Activated naive CD8-positive, alpha-beta T cell treated with anti-CD3 and anti-CD28 coated beads, Interleukin-2, amount 10 ng/mL, durations not matched to agents 7 days and 5 days (primary cell): Measurements from ENCODE around the gene PTPN3. TPM values are rescaled to one million over a fixed set of nuclear protein-coding genes. Genes with fewer than 3 reads are reported as not detected.

ENCODE experiments used
- ATAC-seq: fragments of 150-1000 bp; cut with Tn5 transposase; one replicate; pipeline ENCODE4 v1.10.0; 2021; ENCODE audit warnings: low read depth, moderate library complexity
- POLR2A ChIA-PET: fragments of 350-600 bp; sonication (Branson Sonifier 250); formaldehyde crosslinking; loops from one replicate; lab custom pipeline; 2021; ENCODE audit warnings: antibody characterized with exemption; lab: Charles Lee
- DNase-seq: peaks from one replicate; pipeline ENCODE4 v3.0.0; 2021
- H3K27ac Mint-ChIP-seq: one replicate; pipeline ENCODE4 v1.8.0; 2022; ENCODE audit warnings: mild to moderate bottlenecking, mixed read lengths
- H3K27me3 Mint-ChIP-seq: one replicate; pipeline ENCODE4 v1.8.0; 2022; ENCODE audit warnings: mild to moderate bottlenecking, moderate library complexity, mixed read lengths
- H3K36me3 Mint-ChIP-seq: one replicate; pipeline ENCODE4 v1.8.0; 2021; ENCODE audit warnings: mild to moderate bottlenecking, mixed read lengths
- H3K4me1 Mint-ChIP-seq: one replicate; pipeline ENCODE4 v1.8.0; 2021; ENCODE audit warnings: mixed read lengths
- H3K4me3 Mint-ChIP-seq: one replicate; pipeline ENCODE4 v1.8.0; 2022; ENCODE audit warnings: mild to moderate bottlenecking, moderate library complexity, mixed read lengths
- H3K9me3 Mint-ChIP-seq: one replicate; pipeline ENCODE4 v1.8.0; 2021; ENCODE audit warnings: mixed read lengths
- total RNA-seq, 2 experiments: library from RNA; stranded (reverse); gene quantifications; one replicate each; pipeline ENCODE4 v1.2.3, GENCODE V29; 2021

PTPN3 gene
- total RNA-seq, 2 experiments from 2014 or later = not detected

DNA sequence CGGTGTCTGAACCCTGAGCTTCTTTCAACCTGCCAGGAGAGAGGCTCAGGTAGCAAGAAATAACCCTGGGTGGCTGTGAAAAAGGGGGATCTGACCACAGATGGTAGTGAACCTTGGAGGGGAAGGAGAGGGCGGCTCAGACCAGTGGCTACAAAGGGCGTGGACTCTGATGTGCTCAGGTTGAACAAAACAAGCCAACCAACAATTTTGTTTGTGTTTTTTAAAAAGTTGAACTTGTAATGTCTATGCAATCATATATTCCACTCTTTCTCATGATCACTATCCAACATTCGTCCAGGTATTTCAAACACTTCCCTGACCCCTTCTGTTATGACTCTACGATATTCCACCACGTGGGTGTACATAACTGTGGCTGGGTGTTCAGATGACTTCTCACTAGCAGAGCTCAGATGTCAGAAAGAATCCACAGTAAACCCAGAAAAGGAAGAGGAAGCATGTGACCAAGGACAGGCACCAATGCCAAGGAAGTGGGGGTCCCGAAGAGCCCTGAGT is 20.0 kb downstream of the PTPN3 start:
- ATAC-seq (no peak), DNase-seq (no peak)
- Mint-ChIP-seq H3K36me3 (no peaks in the 10 kb centered on the region), H3K27me3 (peaks cover 41% of the 10 kb centered on the region), H3K9me3 (no peaks in the 10 kb centered on the region), H3K4me1 (peaks cover 2% of the 10 kb centered on the region), H3K4me3 (no peak overlapping the region), H3K27ac (no peak overlapping the region)
- POLR2A ChIA-PET = no interaction called here

DNA sequence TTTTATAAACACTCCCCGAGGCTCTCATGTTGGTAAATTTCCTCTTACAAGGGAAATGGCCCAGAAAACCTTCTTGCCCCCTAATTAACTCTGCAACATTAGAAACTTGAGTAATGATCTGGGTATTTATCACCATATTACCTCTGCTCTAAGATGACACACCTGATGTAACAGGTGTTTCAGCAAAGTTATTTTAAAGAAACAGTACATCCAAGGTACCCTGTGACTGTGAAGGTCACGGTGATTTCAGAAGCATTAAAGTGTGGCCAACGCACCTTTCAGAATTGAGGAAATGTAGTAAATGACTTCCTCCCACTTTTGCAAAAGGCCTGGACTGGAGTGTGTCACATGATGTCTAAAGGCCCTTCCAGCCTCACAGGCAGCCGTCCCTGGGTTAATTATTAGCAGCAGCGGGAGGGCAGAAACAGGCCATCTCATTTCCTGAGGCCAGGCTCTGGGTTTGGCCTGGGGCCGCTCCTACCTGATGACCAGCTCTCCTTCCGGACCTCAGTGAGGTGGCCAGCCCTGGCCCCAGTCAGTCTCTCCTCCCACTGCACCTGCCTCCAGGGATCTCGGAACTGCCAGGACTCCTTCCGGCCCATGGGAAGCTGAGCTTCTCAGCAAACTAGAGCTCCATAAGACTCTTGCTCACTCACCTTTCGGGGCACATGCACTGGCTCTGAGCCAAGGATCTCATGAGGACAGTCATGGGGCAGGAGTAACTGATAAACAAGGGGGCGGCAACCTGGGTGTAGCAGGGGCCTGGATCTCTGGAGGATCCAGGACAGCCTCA is 20.7 kb downstream of the PTPN3 start:
- DNase-seq (no peak), ATAC-seq (no peak)
- peaks cover 2% of the 10 kb centered on the region for H3K4me1 Mint-ChIP-seq
- H3K4me3 Mint-ChIP-seq = no peak overlapping the region
- no peak overlapping the region for H3K27ac Mint-ChIP-seq
- no peaks in the 10 kb centered on the region for H3K9me3 Mint-ChIP-seq
- POLR2A ChIA-PET = no interaction called here
- H3K36me3 Mint-ChIP-seq = no peaks in the 10 kb centered on the region
- H3K27me3 Mint-ChIP-seq = peaks cover 43% of the 10 kb centered on the region

- peaks cover 2% of the 10 kb centered on the region for H3K4me1 Mint-ChIP-seq
- H3K4me3 Mint-ChIP-seq = no peak overlapping the region
- POLR2A ChIA-PET = no interaction called here
- H3K27me3 Mint-ChIP-seq = peaks cover 47% of the 10 kb centered on the region
- no peak overlapping the region for H3K27ac Mint-ChIP-seq
- H3K9me3 Mint-ChIP-seq = no peaks in the 10 kb centered on the region
- ATAC-seq (no peak), DNase-seq (no peak)
- no peaks in the 10 kb centered on the region for H3K36me3 Mint-ChIP-seq
These were observed 21.4 kb downstream of the PTPN3 start for GRCh38 chr9:109476642-109477257.

DNA sequence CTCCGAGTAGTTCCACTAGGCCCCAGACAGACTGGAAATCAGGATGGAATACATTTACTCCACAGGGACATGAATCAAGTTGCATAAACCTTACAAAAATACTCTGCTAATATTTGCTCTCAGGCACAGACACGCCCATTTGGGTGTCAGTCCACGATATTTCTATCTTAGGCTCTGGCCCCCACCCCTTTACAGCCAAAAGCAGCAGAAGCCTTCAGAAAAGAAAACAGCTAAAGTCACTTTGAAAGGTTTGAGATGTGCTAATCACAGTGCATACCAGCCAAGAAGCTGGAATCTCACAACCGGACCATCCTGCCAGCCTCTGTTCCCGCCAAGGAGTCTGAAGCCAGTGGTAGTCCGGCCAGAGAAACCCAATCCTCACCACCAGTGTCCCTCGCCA is 22.6 kb downstream of the PTPN3 start:
- H3K36me3 Mint-ChIP-seq = no peaks in the 10 kb centered on the region
- H3K4me3 Mint-ChIP-seq = no peak overlapping the region
- DNase-seq (no peak), ATAC-seq (no peak)
- peaks cover 2% of the 10 kb centered on the region for H3K4me1 Mint-ChIP-seq
- no peaks in the 10 kb centered on the region for H3K9me3 Mint-ChIP-seq
- H3K27ac Mint-ChIP-seq = no peak overlapping the region
- POLR2A ChIA-PET = no interaction called here
- peaks cover 51% of the 10 kb centered on the region for H3K27me3 Mint-ChIP-seq

- Mint-ChIP-seq H3K4me1 (peaks cover 2% of the 10 kb centered on the region), H3K27ac (no peak overlapping the region), H3K9me3 (no peaks in the 10 kb centered on the region), H3K4me3 (no peak overlapping the region), H3K27me3 (peaks cover 47% of the 10 kb centered on the region), H3K36me3 (no peaks in the 10 kb centered on the region)
- POLR2A ChIA-PET = no interaction called here
- no peak for ATAC-seq
- no peak for DNase-seq
These were observed 23.2 kb downstream of the PTPN3 start for GRCh38 chr9:109474944-109475343.

DNA sequence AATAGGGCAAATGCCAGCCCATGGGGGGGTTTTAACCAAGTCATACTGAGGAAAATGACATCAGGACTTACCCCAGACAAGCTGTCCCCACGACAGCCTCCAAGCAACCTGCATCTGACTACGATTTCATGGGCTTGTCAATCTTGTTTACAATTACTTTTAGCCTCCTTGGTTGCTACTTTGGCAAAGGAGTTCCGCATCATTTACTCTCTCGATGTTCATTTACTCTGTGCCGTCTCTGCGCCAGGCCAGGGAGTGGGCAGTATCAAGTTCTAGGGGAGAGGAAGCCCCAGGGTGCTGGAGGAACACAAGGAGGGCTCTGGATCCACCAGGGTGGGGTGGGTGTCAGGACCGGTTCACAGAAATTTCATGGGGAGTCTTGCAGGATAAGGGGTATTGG is 23.9 kb downstream of the PTPN3 start:
- no peak for ATAC-seq
- H3K9me3 Mint-ChIP-seq = no peaks in the 10 kb centered on the region
- H3K36me3 Mint-ChIP-seq = no peaks in the 10 kb centered on the region
- peaks cover 43% of the 10 kb centered on the region for H3K27me3 Mint-ChIP-seq
- no peak overlapping the region for H3K4me3 Mint-ChIP-seq
- no peak overlapping the region for H3K27ac Mint-ChIP-seq
- DNase-seq = no peak
- peaks cover 2% of the 10 kb centered on the region for H3K4me1 Mint-ChIP-seq
- POLR2A ChIA-PET = no interaction called here

DNA sequence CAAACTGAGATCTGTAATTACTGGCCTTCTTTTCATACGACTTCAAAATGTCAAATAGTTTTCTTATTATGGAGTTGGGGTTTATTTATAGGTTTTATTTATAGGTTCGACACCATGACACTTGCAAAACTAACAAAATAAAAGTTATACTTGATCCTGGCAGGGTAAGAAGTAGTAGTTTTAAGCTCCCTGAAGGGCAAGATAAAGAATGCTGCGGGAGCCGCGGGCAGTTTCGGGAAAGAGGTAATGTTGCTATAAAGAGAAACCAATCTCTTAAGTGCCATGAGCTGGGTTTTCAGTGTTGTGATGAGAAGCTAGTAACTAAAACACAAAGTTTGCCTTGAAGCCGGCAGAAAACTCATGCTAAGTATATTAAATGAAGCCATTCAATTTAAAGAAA is 24.8 kb downstream of the PTPN3 start:
- Mint-ChIP-seq H3K36me3 (no peaks in the 10 kb centered on the region), H3K27me3 (peaks cover 41% of the 10 kb centered on the region), H3K4me3 (no peak overlapping the region), H3K4me1 (peaks cover 2% of the 10 kb centered on the region), H3K27ac (no peak overlapping the region), H3K9me3 (no peaks in the 10 kb centered on the region)
- ATAC-seq (no peak), DNase-seq (no peak)
- POLR2A ChIA-PET = no interaction called here

DNA sequence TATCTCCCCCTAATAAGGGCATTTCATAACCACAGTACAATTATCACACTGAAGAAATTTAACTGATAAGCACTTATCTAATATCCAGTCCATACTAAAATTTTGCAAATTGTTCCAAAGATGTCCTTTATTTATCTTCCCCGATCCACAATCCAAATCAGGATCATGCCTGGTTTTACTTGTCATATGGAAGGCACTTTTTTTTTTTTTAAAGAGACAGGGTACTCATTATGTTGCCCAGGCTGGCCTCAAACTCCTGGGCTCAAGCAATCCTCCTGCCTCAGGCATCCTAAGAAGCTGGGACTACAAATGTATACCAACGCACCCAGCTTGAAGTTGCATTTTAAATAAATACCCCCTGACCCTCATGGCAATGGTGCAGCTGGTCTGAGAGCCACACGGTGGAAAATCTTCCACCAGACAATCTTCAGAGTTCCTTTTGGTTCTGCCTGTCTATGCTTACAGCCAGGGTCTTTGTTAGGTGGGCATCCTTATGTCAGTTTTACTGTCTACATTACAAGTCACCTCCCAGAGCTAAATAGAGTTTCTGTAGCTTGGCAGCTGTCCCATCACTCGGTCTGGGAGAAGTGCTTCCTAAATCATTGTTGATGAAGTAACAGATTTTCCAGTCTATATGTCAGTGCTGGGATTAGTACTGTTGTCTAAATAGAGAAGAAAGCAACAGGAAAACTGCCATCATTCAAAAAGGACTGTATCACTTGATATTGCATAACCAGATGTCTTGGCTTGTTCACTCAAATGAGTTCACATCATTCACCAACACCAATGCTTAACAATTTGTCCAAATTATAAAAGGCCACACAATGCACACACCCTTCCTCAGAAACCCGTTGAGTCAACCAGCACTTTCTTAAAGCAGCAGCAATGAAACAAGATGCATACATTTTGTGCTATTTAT is 26.4 kb downstream of the PTPN3 start:
- H3K27ac Mint-ChIP-seq = no peak overlapping the region
- H3K36me3 Mint-ChIP-seq = no peaks in the 10 kb centered on the region
- no peaks in the 10 kb centered on the region for H3K9me3 Mint-ChIP-seq
- POLR2A ChIA-PET = no interaction called here
- DNase-seq (no peak), ATAC-seq (no peak)
- H3K4me1 Mint-ChIP-seq = peaks cover 9% of the 10 kb centered on the region
- H3K4me3 Mint-ChIP-seq = no peak overlapping the region
- peaks cover 30% of the 10 kb centered on the region for H3K27me3 Mint-ChIP-seq

- H3K27ac Mint-ChIP-seq = no peak overlapping the region
- DNase-seq (peak; percentile 60), ATAC-seq (peak; percentile 86)
- POLR2A ChIA-PET = no interaction called here
- H3K4me3 Mint-ChIP-seq = no peak overlapping the region
- no peaks in the 10 kb centered on the region for H3K9me3 Mint-ChIP-seq
- peaks cover 34% of the 10 kb centered on the region for H3K27me3 Mint-ChIP-seq
- H3K36me3 Mint-ChIP-seq = no peaks in the 10 kb centered on the region
- H3K4me1 Mint-ChIP-seq = peaks cover 13% of the 10 kb centered on the region
These were observed 28.3 kb downstream of the PTPN3 start for GRCh38 chr9:109469646-109470358.

- Mint-ChIP-seq H3K36me3 (no peaks in the 10 kb centered on the region), H3K27me3 (peaks cover 28% of the 10 kb centered on the region), H3K9me3 (no peaks in the 10 kb centered on the region), H3K4me3 (no peak overlapping the region), H3K27ac (no peak overlapping the region), H3K4me1 (peaks cover 16% of the 10 kb centered on the region)
- DNase-seq (no peak), ATAC-seq (no peak)
- POLR2A ChIA-PET = no interaction called here
These were observed 29.2 kb downstream of the PTPN3 start for GRCh38 chr9:109468927-109469326.

DNA sequence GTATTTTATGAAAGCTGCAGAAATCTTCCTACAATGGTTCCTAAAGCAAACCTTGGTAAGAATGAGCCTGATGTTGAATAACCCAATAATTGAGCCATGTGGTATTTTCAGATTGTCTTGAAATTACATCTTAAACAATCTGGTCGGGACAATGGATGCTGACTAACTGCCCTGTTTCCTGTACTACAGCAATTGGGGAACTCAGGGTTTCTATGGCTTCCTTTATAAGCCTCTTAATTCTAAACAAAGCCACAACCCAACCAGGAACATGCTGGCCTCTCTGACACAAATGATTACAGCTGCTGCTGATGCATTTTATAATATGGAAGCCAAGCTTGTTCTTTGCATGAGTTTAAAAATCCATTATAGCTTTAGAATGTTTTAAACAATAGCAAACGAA is 30.2 kb downstream of the PTPN3 start:
- Mint-ChIP-seq H3K4me1 (peaks cover 17% of the 10 kb centered on the region), H3K27ac (no peak overlapping the region), H3K27me3 (peaks cover 18% of the 10 kb centered on the region), H3K36me3 (no peaks in the 10 kb centered on the region), H3K4me3 (no peak overlapping the region), H3K9me3 (no peaks in the 10 kb centered on the region)
- ATAC-seq (peak; percentile 78), DNase-seq (no peak)
- POLR2A ChIA-PET = interaction anchor here (0.6 kb wide), 1 partner anchor 1373 kb away, joined by 3 read pairs; no protein-coding TSS in a partner anchor

DNA sequence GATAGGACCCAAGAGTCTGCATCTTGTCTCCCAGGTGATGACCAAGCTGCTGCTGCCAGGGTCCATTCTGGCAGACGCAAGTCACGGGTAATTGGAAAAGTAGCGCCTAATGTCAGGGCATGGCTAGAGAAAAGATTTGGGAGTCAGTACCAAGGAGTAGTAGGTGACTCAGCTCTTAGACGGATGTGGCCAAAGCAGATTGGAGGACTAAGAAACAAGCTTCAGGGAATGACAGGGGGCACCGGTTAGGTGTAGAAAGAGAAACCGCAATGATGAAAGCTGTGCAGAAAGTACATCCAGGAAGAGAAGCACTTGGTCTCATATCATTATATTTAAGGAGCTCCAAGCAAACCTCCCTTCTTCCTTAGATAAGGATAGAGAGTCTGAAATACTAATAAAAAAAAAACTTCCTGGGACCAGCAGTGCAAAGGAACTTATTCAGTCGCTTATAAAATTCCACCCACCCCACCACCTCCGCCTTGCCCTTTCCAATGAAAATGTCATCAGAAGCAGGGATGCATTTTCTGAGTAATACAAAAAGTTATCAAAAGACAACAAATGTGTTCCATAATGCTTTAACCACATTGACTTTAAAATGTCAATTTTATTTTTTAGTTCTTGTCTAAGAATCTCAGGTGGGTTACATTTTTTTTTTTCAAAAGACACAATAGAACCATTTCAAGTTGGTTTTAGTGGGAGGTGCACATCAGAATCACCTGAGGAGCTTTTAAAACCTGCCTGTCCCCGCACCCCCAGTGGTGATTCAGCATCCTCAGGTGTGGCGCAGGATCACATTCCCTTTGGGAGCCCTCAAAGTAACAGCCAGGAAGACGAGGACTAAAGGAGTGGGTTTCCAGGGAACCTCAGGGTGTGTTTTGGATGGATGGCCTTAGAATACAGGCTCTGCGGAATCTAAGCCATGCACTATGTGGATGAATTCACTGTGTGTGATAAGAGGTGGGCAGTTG is 31.2 kb downstream of the PTPN3 start:
- DNase-seq = no peak
- peaks cover 14% of the 10 kb centered on the region for H3K27me3 Mint-ChIP-seq
- H3K9me3 Mint-ChIP-seq = no peaks in the 10 kb centered on the region
- POLR2A ChIA-PET = no interaction called here
- no peaks in the 10 kb centered on the region for H3K36me3 Mint-ChIP-seq
- H3K4me3 Mint-ChIP-seq = no peak overlapping the region
- no peak overlapping the region for H3K27ac Mint-ChIP-seq
- H3K4me1 Mint-ChIP-seq = peaks cover 17% of the 10 kb centered on the region
- ATAC-seq = no peak
